Endothelial cell (in vitro differentiated cells): ENCODE data around the gene USP31. TPM values are rescaled to one million over a fixed set of nuclear protein-coding genes. Genes with fewer than 3 reads are reported as not detected.

Experiments used
- DNase-seq: peaks from one replicate; pipeline ENCODE4 v3.0.0; 2021; ENCODE audit warnings: low spot score
- H3K27ac Mint-ChIP-seq: one replicate; pipeline ENCODE4 v1.8.0; 2021; ENCODE audit warnings: mixed read lengths, inconsistent platforms; ENCODE audit not compliant: unreplicated experiment
- H3K27me3 Mint-ChIP-seq: one replicate; pipeline ENCODE4 v1.8.0; 2021; ENCODE audit warnings: mild to moderate bottlenecking, moderate library complexity, mixed read lengths, inconsistent platforms; ENCODE audit not compliant: unreplicated experiment
- H3K36me3 Mint-ChIP-seq: one replicate; pipeline ENCODE4 v1.8.0; 2021; ENCODE audit warnings: mild to moderate bottlenecking, low read depth, mixed read lengths, inconsistent platforms; ENCODE audit not compliant: unreplicated experiment
- H3K4me1 Mint-ChIP-seq: one replicate; pipeline ENCODE4 v1.8.0; 2021; ENCODE audit warnings: mild to moderate bottlenecking, mixed read lengths, inconsistent platforms; ENCODE audit not compliant: unreplicated experiment
- H3K4me3 Mint-ChIP-seq: one replicate; pipeline ENCODE4 v1.8.0; 2021; ENCODE audit warnings: mild to moderate bottlenecking, mixed read lengths, inconsistent platforms; ENCODE audit not compliant: unreplicated experiment
- H3K9me3 Mint-ChIP-seq: one replicate; pipeline ENCODE4 v1.8.0; 2021; ENCODE audit warnings: mixed read lengths, inconsistent platforms; ENCODE audit not compliant: unreplicated experiment
- CTCF ChIP-seq: fragments of 200-600 bp; sonication (generic); IDR thresholded peaks from one replicate; pipeline ENCODE4 v1.5.0; 2021; ENCODE audit warnings: antibody characterized with exemption; ENCODE audit not compliant: unreplicated experiment
- total RNA-seq: library from RNA; stranded (reverse); fragmentation: NEBNext Ultra II Directional; extraction: Animal tissue kit (Norgen Biotek cat#: 25700); gene quantifications from one replicate; pipeline ENCODE4 v1.2.1, GENCODE V29; 2021; ENCODE audit not compliant: unreplicated experiment

USP31 gene
- total RNA-seq, 1 donor from 2014 or later = 32.0 TPM

DNA sequence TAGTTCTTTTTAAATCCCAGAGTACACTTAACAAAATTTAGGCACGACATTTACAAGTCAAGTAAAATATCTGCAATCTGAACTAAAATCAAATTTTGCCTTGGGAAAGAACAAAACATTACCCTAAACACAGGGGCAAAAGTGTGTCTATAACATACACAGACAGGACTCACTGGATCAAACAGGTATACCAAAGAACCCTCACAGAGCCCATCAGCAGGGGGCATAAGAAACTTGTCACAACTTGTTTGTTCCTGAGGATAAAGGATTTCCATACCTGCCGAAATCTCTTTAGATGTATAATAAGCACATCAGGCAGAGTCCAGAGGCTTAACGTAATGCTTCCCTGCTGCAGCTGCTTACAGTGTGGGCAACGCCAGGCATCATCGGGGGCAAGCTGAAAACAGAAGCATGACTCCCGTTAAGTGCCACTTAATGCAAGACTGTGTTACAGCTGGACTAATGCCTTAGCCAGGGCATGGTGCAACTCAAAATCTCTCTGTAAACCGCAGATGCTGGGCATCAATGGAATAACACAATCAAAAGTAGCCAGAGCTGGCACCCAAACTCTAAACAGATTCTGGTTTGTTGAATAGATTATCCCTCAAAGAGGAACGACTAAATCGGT, 67.0 kb downstream of the USP31 start:
- peaks cover 6% of the 10 kb centered on the region for H3K4me1 Mint-ChIP-seq
- no peaks in the 10 kb centered on the region for H3K9me3 Mint-ChIP-seq
- H3K27me3 Mint-ChIP-seq = peaks cover 3% of the 10 kb centered on the region
- H3K27ac Mint-ChIP-seq = no peak overlapping the region
- TF ChIP-seq CTCF = no peak
- peaks cover 44% of the 10 kb centered on the region for H3K36me3 Mint-ChIP-seq
- no peak overlapping the region for H3K4me3 Mint-ChIP-seq
- no peak for DNase-seq

DNA sequence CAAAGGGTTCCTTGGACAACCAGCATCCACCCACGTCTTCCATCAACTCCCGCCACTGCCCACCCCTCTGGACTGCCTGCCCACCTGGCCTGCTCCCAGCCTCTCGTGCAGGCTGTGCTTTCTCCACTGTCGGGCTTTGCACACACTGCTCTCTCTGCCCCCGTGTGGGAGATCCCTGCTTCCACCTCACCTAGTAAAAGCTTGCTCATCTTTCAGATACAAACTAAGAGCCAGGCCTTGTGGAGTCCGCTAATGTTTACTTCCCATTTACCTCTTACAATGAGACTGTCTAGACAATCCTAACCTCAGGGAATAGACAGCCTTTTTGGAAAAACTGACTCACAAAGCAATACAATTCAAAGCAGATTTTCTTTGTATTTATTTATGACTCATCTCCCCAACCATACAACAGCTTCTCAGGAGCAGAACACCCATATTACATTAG, 67.6 kb downstream of the USP31 start:
- H3K27me3 Mint-ChIP-seq = peaks cover 3% of the 10 kb centered on the region
- TF ChIP-seq CTCF = no peak
- H3K27ac Mint-ChIP-seq = no peak overlapping the region
- H3K4me1 Mint-ChIP-seq = peaks cover 6% of the 10 kb centered on the region
- no peaks in the 10 kb centered on the region for H3K9me3 Mint-ChIP-seq
- no peak for DNase-seq
- peaks cover 44% of the 10 kb centered on the region for H3K36me3 Mint-ChIP-seq
- no peak overlapping the region for H3K4me3 Mint-ChIP-seq

DNA sequence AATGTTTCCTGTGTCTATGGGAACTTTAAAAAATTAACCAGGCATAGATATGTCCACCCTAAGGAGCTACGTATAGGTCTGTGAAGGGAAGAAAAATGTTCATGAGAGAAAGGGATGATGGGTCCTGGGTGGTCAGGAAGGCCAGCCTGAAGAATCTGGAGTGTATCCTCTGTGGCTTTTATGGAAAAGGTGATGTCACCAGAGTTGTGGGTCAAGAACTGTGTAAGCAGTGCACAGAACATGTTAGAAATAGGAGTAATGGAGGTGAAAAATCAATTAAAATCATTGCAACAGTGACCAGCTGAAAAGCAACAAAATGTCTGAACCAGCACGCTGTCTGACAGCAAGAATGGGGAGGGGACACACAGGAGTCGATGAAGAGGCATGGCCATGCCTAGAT, 68.5 kb downstream of the USP31 start:
- no peak for TF ChIP-seq CTCF
- Mint-ChIP-seq H3K9me3 (no peaks in the 10 kb centered on the region), H3K27me3 (peaks cover 3% of the 10 kb centered on the region), H3K4me1 (peaks cover 3% of the 10 kb centered on the region), H3K27ac (no peak overlapping the region), H3K36me3 (peaks cover 44% of the 10 kb centered on the region), H3K4me3 (peak overlapping the region; percentile 1)
- no peak for DNase-seq

DNA sequence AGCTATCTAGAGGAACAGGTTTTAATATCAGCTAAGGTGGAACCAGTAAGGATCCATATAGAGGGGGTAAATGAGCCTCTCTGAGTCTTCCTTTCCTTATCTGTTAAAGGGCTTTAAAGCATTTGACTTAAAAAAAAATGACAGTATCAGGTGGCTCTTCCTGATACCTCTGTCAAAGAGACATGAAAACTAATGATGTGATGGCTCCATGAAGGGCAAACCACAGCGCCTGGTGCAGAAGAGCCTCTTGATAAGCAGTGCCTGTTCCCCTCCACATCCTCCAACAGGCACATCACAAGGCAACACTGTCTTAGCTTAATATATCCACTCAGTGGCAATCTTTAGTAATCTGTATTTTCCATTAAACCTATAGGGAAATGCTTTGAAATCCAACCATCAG, 68.9 kb downstream of the USP31 start:
- no peaks in the 10 kb centered on the region for H3K9me3 Mint-ChIP-seq
- peaks cover 3% of the 10 kb centered on the region for H3K27me3 Mint-ChIP-seq
- peaks cover 44% of the 10 kb centered on the region for H3K36me3 Mint-ChIP-seq
- no peak for DNase-seq
- H3K4me3 Mint-ChIP-seq = peak overlapping the region; percentile 1
- H3K27ac Mint-ChIP-seq = no peak overlapping the region
- TF ChIP-seq CTCF = no peak
- peaks cover 3% of the 10 kb centered on the region for H3K4me1 Mint-ChIP-seq

DNA sequence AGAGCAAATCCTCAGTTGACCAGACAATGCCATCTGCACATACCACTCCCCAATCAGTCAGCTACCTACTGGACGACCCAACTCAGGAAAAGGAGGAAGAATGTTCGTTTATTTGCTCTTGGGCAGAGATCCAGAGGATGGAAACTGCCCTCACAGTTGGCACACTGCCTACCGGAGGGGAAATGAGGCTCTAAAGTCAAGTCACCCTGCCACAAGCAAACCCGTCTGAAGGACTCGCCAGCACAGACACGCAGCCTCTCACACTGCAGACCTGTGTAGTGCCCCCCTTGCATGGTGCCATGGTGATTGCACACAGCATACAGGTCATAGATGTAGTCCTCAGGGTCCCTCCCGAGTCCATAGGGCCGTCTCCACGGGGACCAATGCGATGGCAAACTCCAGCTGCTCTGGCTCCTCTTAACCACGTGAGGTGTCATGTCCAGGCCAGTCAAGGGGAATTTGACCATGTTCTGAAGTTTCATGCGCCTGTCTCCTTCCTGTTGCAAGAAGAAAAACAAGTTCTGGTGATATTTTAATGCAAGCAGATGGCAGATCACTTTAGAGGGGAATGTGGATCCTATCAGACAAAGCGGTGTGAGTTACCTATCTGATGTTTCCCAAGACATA, 69.5 kb downstream of the USP31 start:
- peaks cover 43% of the 10 kb centered on the region for H3K36me3 Mint-ChIP-seq

More for the DNA sequence above, 69.5 kb downstream of the USP31 start:
- DNase-seq = no peak
- peaks cover 3% of the 10 kb centered on the region for H3K27me3 Mint-ChIP-seq
- no peak overlapping the region for H3K27ac Mint-ChIP-seq
- H3K4me3 Mint-ChIP-seq = peak overlapping the region; percentile 48
- H3K9me3 Mint-ChIP-seq = no peaks in the 10 kb centered on the region
- peaks cover 3% of the 10 kb centered on the region for H3K4me1 Mint-ChIP-seq
- TF ChIP-seq CTCF = no peak
